ENCODE measurements around the gene THRSP. TPM values are rescaled to one million over a fixed set of nuclear protein-coding genes. Genes with fewer than 3 reads are reported as not detected.
"Not testable (repeated sequence)": the region's sequence is repeated elsewhere in the genome, so short reads cannot be mapped to it uniquely, and the experiment has no call there.

The THRSP gene
- total and polyA plus RNA-seq, 2 donors, result 0.48 to 6.5 TPM

- Histone ChIP-seq H3K4me1 (ENCODE audit: insufficient read depth) (no peaks in the 10 kb centered on the region), H3K36me3 (ENCODE audit: insufficient read depth) (peaks cover 2% of the 10 kb centered on the region), H3K27ac (ENCODE audit: low read depth) (no peak overlapping the region), H3K4me3 (ENCODE audit: low read depth, low read length) (no peak overlapping the region)
- no peak for DNase-seq (ENCODE audit: extremely low spot score)
- 60% methylated on average over 2 of the region's 2 CpGs for WGBS
Measured at GRCh38 chr11:78062671-78063070, 990 bp upstream of the THRSP start.

DNA sequence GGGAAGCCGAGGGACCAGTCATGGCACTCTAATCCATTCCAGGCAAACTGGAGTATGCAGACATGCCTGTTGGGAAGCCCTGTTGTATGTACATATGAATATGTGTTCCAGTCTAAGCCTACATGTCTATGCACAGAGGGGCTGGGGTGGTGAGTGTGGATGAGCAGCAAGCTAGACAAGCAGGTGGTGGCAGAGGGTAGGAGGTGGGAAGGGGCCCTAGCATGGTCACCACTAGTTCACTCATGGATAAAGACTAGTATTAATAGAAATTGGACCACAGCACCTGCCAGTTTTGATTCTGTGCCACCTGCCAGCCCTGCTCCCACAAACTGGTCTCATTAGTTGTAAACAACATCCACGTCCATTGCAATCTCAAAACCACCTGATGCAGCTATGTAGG lies 1.5 kb downstream of the THRSP start:
- no peak overlapping the region for H3K27ac ChIP-seq (ENCODE audit: low read depth)
- 89% methylated on average over 2 of the region's 2 CpGs for WGBS
- no peaks in the 10 kb centered on the region for H3K4me1 ChIP-seq (ENCODE audit: insufficient read depth)
- peaks cover 2% of the 10 kb centered on the region for H3K36me3 ChIP-seq (ENCODE audit: insufficient read depth)
- H3K4me3 ChIP-seq (ENCODE audit: low read depth, low read length), result no peak overlapping the region
- no peak for DNase-seq (ENCODE audit: extremely low spot score)

- H3K27ac ChIP-seq (ENCODE audit: low read depth), result no peak overlapping the region
Measured at GRCh38 chr11:78066471-78066870, 2.8 kb downstream of the THRSP start.

DNA sequence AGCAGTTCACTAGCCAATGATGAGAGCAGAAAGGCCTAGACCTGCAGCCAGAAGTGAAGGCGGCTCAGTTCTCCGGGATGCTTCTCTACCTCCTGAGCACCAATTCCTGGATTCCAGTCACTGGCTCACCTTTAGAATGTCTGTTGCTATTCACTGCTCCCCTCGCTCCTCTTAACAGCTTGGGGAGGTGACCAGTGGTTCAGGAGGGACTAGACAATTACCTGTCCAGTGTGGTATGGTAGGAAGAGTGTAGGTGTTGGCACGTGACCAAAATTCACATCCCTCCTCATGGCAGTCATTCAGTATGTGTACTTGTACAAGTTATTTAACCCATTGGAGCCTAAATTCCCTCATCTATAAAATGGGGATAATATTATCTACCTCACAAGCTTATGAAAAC lies 4.0 kb downstream of the THRSP start:
- 92% methylated on average over 4 of the region's 4 CpGs for WGBS
- DNase-seq (ENCODE audit: extremely low spot score), result no peak
- Histone ChIP-seq H3K27ac (ENCODE audit: low read depth) (no peak overlapping the region), H3K4me3 (ENCODE audit: low read depth, low read length) (no peak overlapping the region), H3K4me1 (ENCODE audit: insufficient read depth) (no peaks in the 10 kb centered on the region), H3K36me3 (ENCODE audit: insufficient read depth) (peaks cover 7% of the 10 kb centered on the region)

More at GRCh38 chr11:78066471-78066870, 2.8 kb downstream of the THRSP start:
- Histone ChIP-seq H3K4me3 (ENCODE audit: low read depth, low read length) (no peak overlapping the region), H3K36me3 (ENCODE audit: insufficient read depth) (peaks cover 7% of the 10 kb centered on the region), H3K4me1 (ENCODE audit: insufficient read depth) (no peaks in the 10 kb centered on the region)
- DNase-seq (ENCODE audit: extremely low spot score), result no peak
- 83% methylated on average over 2 of the region's 2 CpGs for WGBS

DNA sequence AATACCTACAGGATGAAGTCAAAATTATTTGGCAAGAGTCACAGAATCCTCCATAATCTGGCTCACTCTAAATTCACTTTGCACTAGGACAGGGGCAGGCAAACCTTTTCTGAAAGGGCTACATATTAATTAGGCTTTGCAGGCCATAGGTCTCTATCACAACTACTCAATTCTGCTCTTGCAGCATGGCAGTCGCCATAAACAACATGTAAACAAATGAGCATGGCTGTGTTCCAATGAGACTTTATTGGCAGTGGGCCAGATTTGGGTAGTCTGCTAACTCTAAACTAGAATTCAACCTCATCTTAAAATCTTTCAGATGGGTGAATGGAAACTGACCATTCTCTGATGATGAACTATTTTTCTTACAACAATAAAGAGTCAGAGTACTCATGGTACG lies 5.8 kb downstream of the THRSP start:
- DNase-seq (ENCODE audit: extremely low spot score), result no peak
- H3K4me1 ChIP-seq (ENCODE audit: insufficient read depth), result no peaks in the 10 kb centered on the region
- peaks cover 7% of the 10 kb centered on the region for H3K36me3 ChIP-seq (ENCODE audit: insufficient read depth)
- no peak overlapping the region for H3K27ac ChIP-seq (ENCODE audit: low read depth)
- H3K4me3 ChIP-seq (ENCODE audit: low read depth, low read length), result no peak overlapping the region
- 52% methylated on average over 2 of the region's 2 CpGs for WGBS

DNA sequence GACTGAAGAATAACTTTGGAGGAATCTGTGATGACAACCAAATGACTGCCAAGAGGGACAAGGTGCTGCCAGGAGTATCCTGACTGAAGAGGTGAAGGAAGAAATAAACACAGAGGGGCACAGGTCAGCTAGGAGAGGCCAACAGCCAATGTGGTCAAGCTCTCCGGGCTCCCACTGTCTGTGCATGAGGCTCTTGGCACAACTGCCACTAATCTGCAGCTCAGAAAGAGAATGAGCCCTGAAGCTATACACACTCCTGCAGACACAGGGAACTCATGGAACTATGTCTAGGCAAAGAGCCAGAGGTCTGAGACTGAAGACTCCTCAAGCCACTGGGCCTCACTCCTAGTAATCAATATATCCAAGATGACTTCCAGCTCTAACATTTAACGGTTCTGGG lies 7.0 kb downstream of the THRSP start:
- Histone ChIP-seq H3K27ac (ENCODE audit: low read depth) (no peak overlapping the region), H3K36me3 (ENCODE audit: insufficient read depth) (peaks cover 7% of the 10 kb centered on the region), H3K4me3 (ENCODE audit: low read depth, low read length) (no peak overlapping the region), H3K4me1 (ENCODE audit: insufficient read depth) (no peaks in the 10 kb centered on the region)
- no peak for DNase-seq (ENCODE audit: extremely low spot score)
- 91% methylated on average over 2 of the region's 2 CpGs for WGBS

DNA sequence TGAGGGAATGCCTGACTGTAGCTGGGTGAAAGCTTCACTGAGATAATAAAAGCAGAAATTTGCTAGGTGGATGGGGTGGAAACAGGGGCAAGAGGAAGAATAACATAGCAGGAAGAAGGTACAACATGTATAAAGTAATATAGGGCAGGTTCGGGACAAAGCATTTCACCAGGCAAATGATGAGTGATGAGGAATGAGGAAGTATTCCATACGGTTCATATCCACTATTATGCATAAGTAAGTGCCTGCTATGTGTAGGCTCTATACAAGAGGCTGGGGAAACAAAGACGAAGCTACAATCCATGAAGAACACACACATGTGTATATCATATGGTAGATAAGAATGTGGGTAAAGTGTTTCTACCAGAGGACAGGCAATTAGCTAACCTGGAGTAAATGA lies 8.1 kb downstream of the THRSP start:
- no peak for DNase-seq (ENCODE audit: extremely low spot score)
- peaks cover 2% of the 10 kb centered on the region for H3K4me1 ChIP-seq (ENCODE audit: insufficient read depth)
- no peak overlapping the region for H3K27ac ChIP-seq (ENCODE audit: low read depth)
- WGBS, result 74% methylated on average over 3 of the region's 3 CpGs
- peaks cover 7% of the 10 kb centered on the region for H3K36me3 ChIP-seq (ENCODE audit: insufficient read depth)
- H3K4me3 ChIP-seq (ENCODE audit: low read depth, low read length), result no peak overlapping the region

DNA sequence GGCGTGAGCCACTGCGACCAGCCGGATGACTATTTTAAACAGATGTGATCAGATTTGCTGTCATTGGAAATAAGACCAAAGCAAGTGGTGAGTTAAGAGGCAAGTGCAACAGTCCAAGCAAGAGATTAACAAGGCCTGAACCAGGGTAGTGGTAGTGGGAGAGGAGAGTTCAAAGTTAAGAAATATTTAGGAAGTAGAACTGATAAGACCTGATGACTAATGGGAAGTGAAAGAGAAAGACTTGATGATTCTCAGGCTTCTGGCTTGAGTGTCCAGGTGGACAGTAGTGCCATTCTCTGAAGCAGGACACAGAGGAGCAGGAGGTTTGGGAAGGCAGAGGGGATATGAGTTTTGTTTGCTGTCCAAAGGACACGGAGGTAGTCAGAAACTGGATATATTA lies 8.8 kb downstream of the THRSP start:
- Histone ChIP-seq H3K4me3 (ENCODE audit: low read depth, low read length) (no peak overlapping the region), H3K4me1 (ENCODE audit: insufficient read depth) (peaks cover 2% of the 10 kb centered on the region), H3K27ac (ENCODE audit: low read depth) (no peak overlapping the region), H3K36me3 (ENCODE audit: insufficient read depth) (peaks cover 6% of the 10 kb centered on the region)
- WGBS, result 94% methylated on average over 4 of the region's 4 CpGs
- no peak for DNase-seq (ENCODE audit: extremely low spot score)

DNA sequence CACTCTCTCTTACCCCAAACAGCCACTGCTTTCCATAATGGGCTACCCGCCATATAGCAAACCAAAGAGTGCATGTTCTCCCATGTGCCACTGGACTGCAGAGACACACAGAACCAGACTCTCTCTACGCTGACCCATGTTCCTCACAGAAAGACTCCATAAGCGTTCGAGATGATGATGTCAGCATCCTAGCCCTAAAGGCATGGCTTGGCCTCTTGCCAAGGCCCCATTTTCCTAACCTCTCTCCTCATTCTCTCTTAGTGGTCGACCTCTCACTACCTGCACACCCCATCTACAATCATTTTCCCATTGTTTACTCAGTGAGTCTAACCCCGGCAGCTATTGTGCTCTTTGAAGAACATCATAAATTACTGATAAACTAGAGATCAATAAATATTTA lies 11.1 kb downstream of the THRSP start:
- peaks cover 2% of the 10 kb centered on the region for H3K4me1 ChIP-seq (ENCODE audit: insufficient read depth)
- no peak for DNase-seq (ENCODE audit: extremely low spot score)
- H3K36me3 ChIP-seq (ENCODE audit: insufficient read depth), result peaks cover 5% of the 10 kb centered on the region
- H3K27ac ChIP-seq (ENCODE audit: low read depth), result no peak overlapping the region
- H3K4me3 ChIP-seq (ENCODE audit: low read depth, low read length), result no peak overlapping the region
- WGBS, result 79% methylated on average over 6 of the region's 6 CpGs

- peaks cover 2% of the 10 kb centered on the region for H3K4me1 ChIP-seq (ENCODE audit: insufficient read depth)
- no peak overlapping the region for H3K4me3 ChIP-seq (ENCODE audit: low read depth, low read length)
- WGBS, result 88% methylated on average over 6 of the region's 6 CpGs
- H3K36me3 ChIP-seq (ENCODE audit: insufficient read depth), result no peaks in the 10 kb centered on the region
- DNase-seq (ENCODE audit: extremely low spot score), result no peak
- no peak overlapping the region for H3K27ac ChIP-seq (ENCODE audit: low read depth)
Measured at GRCh38 chr11:78076733-78077403, 13.2 kb downstream of the THRSP start.

DNA sequence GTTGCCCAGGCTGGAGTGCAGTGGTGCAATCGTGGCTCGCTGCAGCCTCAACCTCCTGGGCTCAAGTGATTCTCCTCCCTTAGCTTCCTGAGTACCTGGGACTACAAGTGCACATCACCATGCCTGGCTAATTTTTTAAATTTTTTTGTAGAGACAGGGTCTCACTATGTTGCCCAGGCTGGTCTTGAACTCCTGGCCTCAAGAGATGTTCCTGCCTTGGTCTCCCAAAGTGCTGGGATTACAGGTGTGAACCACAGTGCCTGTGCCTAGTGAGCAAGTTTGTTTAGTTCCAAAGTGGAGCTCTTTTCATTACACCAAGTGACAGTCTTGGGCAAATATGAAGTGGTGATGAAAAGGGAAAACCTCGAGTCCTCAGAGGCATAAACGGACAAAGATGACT lies 13.9 kb downstream of the THRSP start:
- 78% methylated on average over 4 of the region's 4 CpGs for WGBS
- H3K4me3 ChIP-seq (ENCODE audit: low read depth, low read length); H3K27ac ChIP-seq (ENCODE audit: low read depth); H3K4me1 ChIP-seq (ENCODE audit: insufficient read depth); DNase-seq (ENCODE audit: extremely low spot score); H3K36me3 ChIP-seq (ENCODE audit: insufficient read depth): not testable (repeated sequence)

DNA sequence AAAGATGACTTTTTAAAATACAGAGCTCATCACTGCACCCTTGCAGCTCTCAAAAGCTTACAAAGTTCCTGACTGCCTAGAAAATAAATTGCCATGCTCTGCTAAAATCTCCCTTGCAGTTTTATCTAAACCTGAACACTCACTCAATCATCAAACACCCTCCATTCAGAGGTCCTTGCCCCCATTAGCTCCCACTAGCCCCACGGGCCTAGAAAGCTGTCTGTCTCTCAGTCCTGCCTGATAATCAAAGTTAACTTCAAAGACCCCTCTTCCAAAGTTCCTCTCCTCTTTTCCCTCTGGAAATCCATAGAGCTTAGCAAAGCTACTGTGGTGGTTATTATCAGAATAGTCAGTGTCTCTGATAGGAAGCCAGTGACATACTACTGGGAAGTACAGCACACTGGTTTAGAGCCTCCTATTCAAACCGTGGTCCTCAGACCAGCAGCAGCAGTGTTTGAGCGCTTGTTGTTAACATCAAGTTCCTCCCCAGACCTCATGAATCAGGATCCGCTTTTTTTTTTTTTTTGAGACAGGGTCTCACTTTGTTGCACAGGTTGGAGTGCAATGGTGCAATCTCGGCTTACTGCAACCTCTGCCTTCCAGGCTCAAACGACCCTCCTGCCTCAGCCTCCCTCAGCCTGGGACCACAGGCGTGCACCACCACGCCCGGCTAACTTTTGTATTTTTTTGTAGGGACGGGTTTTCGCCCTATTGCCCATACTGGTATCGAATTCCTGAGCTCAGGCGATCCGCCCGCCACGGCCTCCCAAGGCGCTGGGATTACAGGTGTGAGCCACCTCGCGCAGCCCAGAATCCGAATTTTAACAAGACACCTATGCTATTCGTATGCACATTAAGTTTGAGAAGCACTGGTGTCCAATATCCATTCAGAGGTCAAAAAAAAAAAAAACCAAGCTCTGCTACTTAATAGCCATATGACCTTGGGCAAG lies 14.8 kb downstream of the THRSP start:
- Histone ChIP-seq H3K27ac (ENCODE audit: low read depth) (no peak overlapping the region), H3K4me1 (ENCODE audit: insufficient read depth) (peaks cover 2% of the 10 kb centered on the region), H3K36me3 (ENCODE audit: insufficient read depth) (no peaks in the 10 kb centered on the region), H3K4me3 (ENCODE audit: low read depth, low read length) (peak overlapping the region; percentile 90)
- DNase-seq (ENCODE audit: extremely low spot score), result no peak
- 33% methylated on average over 21 of the region's 21 CpGs for WGBS

- Histone ChIP-seq H3K36me3 (ENCODE audit: insufficient read depth) (no peaks in the 10 kb centered on the region), H3K4me1 (ENCODE audit: insufficient read depth) (peaks cover 2% of the 10 kb centered on the region), H3K4me3 (ENCODE audit: low read depth, low read length) (peak within 1 kb of the TSS; percentile 90), H3K27ac (ENCODE audit: low read depth) (peak within 1 kb of the TSS; percentile 91)
- WGBS, result under 1% methylated on average over 68 of the region's 68 CpGs
- peak; percentile 55 for DNase-seq (ENCODE audit: extremely low spot score)
Measured at GRCh38 chr11:78079232-78080083, 15.8 kb downstream of the THRSP start, which contains the start of gene NDUFC2. NDUFC2 (minus strand) TSS chr11:78079862; CDS start chr11:78079744, 118 bp downstream.
